Pons (tissue), 1 donor: ENCODE measurements around the gene DCTN5.

Experiments used
- DNase-seq: peaks from one replicate; pipeline ENCODE4 v3.0.0-alpha.2; 2016; ENCODE audit warnings: low spot score

Gene DCTN5

DNA sequence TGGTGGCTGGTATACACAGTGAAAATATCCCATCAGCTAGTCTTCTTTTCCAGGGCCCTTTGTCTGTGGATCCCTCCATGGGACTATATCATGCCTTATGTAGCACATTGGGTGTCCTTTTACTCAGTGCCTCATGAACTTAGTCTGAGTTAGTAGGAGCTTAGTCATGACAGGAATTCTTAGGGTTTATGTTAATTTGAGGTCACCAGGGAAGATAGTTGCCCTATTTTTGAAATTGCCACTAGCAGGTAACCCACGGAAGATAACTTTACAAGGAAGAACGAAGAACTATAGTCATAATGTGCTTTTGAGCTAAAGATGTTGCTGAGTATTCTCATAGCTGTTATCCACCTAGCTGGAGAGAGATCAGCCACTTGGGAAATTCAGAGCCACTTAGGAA is 22.7 kb downstream of the DCTN5 start:
- DNase-seq: no peak

DNA sequence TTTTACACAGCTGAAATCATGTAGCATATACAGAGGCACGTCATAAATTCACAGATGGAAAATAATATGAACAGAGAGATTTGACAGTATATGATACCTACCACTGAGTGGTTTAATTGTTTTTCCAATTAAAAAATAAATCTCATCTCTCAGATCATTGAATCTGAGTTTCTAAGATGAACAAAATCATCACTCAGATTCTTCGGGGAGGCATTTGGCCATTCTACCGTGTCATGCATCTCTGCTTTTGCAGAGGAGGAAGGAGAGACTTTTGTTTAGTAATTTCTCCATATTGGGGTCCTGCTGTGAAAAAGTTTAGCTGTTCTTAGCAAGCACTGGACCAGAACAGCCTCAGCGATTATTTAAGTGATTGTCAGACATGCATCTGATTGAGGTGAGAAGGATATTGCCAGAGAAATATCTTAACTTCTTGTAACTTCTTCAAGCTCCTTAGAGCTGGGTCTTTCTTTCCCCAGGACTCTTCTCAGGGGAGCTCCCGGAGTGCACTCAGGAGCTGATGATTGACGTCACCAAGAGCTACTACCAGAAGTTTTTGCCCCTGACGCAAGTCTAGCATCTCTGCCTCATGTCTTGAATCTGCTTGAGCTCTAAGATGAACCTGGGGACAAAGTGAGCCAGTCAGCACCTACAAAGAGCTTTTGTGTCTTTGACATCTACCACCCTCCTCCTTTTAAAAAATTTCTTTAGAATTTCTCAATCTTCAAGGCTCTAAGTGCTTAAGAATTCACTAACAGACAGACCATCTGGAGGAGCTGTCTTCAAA is 25.5 kb downstream of the DCTN5 start:
- DNase-seq: no peak

DNA sequence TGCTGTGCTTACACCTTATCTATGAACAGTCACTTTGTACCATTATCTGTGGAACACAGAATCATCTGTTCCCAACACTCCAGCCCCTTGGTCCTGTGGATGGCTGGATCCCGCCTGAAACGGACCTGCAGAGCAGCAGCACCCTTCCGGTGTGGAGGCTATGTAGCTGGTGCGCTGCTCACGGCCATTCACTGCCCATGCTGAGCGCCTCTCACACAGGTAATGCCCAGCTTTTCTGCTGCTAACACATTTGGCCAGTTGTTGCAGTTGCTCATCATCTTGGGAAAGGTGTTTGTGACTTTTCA is 26.0 kb downstream of the DCTN5 start:
- DNase-seq: no peak

DNA sequence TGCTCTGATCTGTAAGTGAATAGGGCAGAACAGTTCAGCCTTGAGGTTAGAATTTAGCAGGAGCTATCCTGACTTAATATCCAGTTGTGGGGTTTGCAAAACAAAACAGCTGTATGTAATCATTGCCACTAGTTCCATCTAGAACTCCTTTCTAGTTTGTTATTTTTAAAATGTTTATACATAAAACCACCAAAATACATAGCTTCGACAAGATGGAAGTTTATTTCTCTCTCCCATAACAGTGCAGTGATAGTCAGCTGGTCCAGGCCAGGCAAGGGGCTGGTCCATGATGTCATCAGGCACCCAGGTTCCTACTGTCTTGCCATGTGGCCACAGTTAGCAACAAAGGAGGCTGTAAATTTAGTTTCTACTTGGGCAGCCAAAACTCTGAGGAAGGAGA is 27.0 kb downstream of the DCTN5 start:
- DNase-seq: no peak

DNA sequence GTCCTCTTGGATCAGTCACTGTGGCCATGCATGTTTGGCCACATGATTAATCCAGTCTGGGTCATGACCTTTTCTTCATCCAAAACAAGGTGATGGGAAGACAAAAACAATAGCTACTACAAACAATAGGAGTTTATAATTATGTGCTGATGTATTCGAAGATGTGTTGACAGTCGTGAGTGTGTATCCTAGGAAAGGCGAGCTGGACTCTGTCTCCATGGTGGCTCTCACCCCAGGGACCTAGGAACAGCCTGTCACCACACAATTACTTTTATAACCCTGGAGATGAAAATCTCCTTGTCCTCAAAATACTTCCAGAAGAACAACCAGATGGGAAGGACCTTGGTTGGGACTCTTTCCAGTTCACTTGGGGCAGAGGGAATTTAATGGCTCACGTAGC is 27.6 kb downstream of the DCTN5 start:
- no peak for DNase-seq

- DNase-seq: no peak
These were observed 29.0 kb downstream of the DCTN5 start for GRCh38 chr16:23670137-23670776.

DNA sequence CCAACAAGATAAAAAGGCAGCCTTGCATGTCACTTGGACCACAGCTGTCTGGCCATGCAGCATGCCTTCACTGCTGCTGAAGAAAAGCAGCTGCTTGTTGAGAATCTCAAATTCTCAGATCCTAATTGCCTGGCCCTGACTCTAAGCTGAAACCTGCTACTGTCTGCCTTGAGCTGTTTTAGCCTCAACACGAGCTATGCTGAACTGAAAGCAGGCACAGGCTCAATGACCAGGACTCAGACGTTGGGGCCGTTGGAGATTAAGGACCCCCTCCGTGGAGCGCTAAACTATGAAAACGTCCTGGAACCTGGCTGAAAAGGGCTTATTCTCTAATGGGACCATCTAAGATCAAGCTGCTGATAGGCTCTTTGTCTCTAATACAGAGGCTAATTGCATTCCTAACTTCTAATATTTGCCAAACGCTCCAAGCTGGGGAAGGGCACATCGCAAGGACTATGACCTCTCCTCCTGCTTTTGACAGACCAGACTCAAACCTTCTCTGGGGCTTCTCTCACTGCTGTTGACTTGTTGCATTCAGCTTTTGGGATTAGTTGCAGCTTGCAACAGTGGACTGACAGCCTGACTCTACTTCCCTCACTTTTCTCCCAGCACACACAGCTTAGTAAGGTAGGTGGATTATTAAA is 32.8 kb downstream of the DCTN5 start:
- no peak for DNase-seq

- no peak for DNase-seq
These were observed 35.7 kb downstream of the DCTN5 start for GRCh38 chr16:23676924-23677480.

- DNase-seq: peak; percentile 33
These were observed 37.4 kb downstream of the DCTN5 start, which contains the start of gene PLK1 for GRCh38 chr16:23678430-23679273. Gene PLK1, plus strand, starts transcription at chr16:23678889. Its CDS starts 44 bp downstream, at chr16:23678933.

DNA sequence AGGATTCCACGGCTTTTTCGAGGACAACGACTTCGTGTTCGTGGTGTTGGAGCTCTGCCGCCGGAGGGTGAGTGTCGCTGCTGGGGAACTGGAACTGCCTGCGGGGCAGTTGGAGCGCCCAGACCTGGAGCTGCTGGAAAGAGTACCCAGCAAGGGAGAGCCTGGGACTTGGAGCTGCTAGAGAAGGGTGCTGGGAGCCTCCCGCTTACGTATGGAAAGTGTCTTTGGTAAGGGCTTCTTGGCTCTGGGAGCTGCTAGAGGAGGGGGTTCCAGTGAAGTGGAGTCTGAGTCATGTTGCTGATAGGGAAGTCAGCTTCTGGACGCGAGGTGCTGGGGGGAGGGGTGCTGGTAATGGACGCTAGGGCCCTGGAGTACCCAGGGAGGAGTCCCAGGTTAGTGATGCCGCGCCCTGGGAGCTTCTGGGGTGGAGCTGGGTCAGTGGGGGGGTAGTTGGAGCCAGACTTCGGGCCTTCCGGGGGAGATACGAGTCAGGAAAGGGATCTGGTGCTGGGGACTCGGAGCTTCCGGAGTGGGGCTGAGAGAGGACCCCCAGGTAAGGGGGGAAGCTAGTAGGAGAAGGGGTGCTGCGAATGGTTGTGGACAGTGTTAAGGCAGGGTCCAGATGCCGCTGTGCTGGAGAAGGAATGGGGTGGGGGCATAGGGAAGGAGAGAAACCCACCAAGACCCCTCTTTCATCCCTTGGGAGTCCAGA is 38.2 kb downstream of the DCTN5 start:
- no peak for DNase-seq

- DNase-seq: no peak
These were observed 38.7 kb downstream of the DCTN5 start for GRCh38 chr16:23679986-23680336.

DNA sequence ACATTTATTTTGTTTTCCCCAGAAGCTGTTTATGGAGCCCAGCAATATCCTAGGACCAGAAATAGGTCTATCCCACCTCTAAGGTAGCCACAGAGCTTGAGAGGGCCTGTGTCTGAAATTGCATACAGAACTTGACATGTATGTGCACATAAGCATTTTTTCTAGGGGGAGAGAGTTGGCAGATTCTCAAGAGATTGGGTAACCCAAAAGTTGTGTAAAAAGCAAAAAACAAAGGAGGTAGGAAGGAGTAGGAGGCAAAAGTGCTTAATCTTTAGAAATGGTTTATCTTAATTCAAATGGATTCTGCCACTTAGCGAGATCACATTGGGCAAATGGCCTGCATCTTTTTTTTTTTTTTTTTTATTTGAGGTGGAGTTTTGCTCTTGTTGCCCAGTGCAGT is 40.9 kb downstream of the DCTN5 start:
- DNase-seq: no peak

GRCh38 chr16:23683487-23683886 is 42.2 kb downstream of the DCTN5 start:
- DNase-seq: no peak

DNA sequence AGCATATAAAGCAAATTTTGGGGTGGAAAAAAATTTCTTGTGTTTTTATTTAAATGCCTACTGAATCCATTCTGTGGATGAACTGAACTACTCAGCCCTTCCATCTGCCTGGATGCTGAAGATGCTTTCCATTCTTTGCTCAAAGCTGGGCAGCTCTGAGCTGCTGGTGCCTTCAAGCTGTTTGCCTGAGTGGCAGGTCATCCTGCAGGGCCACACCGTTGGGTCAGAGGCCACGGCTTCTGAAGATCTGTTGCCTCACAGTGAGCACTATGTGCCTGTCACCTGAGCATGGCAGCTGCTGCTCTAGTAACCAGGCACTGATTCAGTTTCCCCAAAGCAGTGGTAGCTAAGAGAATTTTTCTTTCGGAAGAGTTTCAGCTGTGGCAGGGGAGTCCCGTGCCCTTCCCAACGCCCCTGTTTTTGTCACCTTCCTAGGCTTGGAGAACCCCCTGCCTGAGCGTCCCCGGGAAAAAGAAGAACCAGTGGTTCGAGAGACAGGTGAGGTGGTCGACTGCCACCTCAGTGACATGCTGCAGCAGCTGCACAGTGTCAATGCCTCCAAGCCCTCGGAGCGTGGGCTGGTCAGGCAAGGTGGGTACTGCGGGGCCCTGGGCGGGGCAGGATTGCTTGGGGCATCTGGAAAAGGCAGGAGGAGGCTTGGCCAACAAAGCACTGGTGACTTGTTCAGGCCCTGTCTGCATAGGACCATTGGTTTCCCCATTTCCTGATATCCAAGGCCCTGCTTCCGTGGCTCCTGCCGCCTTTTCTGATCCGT is 46.0 kb downstream of the DCTN5 start:
- DNase-seq: no peak

GRCh38 chr16:23689442-23690187 is 48.3 kb downstream of the DCTN5 start:
- DNase-seq: no peak

- no peak for DNase-seq
These were observed 49.7 kb downstream of the DCTN5 start for GRCh38 chr16:23690771-23691482.

DNA sequence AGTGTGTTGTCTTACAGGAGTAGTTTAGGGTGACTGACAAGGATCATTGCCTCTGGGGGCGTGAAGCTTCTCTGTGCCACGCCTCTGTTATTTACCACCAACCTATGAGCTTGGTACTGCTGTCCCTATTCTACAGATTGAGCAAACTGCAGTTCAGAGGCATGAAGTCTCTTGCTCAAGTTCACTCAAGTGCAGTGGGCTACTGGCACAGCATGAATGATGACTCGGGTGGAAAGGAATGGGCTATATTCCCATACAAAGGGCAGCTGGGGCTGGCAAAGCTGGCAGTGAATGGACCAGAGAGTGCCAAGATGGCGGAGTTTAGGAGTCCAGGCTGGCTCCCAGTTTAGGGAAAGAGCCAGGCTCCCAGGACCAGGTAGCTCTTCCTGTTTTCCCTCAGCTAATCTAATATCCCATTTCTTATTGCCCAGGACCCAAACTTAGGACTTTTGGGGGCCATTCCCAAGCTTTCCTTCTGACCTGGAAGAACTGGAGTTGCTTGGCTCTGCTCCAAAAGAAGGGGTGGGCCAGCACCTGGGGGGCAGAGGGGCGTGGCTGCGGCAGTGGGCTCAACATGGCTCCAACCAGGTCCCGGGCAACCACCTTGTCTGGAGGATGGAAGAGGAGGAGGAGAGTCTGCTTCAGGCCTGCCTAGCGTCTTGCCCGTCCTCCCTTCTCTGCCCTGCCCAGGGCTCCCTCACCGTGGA is 50.4 kb downstream of the DCTN5 start:
- no peak for DNase-seq

GRCh38 chr16:23692190-23692837 is 51.0 kb downstream of the DCTN5 start:
- no peak for DNase-seq
